SK-N-SH (cell line): ENCODE measurements around the gene MTHFD1L. TPM values are rescaled to one million over a fixed set of nuclear protein-coding genes. Genes with fewer than 3 reads are reported as not detected.

ENCODE experiments used
- CTCF ChIA-PET: fragments of 300-600, 350-600 bp; formaldehyde crosslinking; extraction: SDS; loops from one replicate; lab custom pipeline; 2021; lab: Yijun Ruan, JAX
- POLR2A ChIA-PET: fragments of 350-600 bp; sonication (Branson Sonifier 250); formaldehyde crosslinking; extraction: SDS; loops from one replicate; lab custom pipeline; 2020; ENCODE audit warnings: antibody characterized with exemption, inconsistent platforms; lab: Yijun Ruan, JAX
- DNase-seq: peaks from one replicate; pipeline ENCODE4 v3.0.0; 2012
- H2AFZ ChIP-seq: fragments of 200-600 bp; sonication (generic); 2 replicates; pipeline ENCODE4 v1.8.1; 2016; ENCODE audit warnings: antibody characterized with exemption, mild to moderate bottlenecking, low read depth
- H3F3A ChIP-seq: fragments of 200-600 bp; sonication (generic); replicated peaks from 2 replicates; pipeline ENCODE3; 2016; ENCODE audit warnings: antibody characterized with exemption, mild to moderate bottlenecking; ENCODE audit not compliant: insufficient read depth
- H3K27ac ChIP-seq, 2 experiments: fragments of 200-500 bp in 1 of 2; fragments of 200-600 bp in 1 of 2; sonication (Bioruptor generic) in 1 of 2; sonication (generic), shearing (Covaris generic) in 1 of 2; 2 replicates each; pipeline versions ENCODE4 v1.5.1 to v1.6.1; 2014 to 2016; ENCODE audit warnings: low read depth in 2 of 2, inconsistent platforms in 1 of 2, low read length in 1 of 2, mild to moderate bottlenecking in 1 of 2, mixed read lengths in 1 of 2
- H3K27me3 ChIP-seq: fragments of 200-600 bp; sonication (generic), shearing (Covaris generic); 2 replicates; pipeline ENCODE4 v1.6.1; 2016; ENCODE audit warnings: mixed run types; ENCODE audit not compliant: insufficient read depth
- H3K36me3 ChIP-seq, 2 experiments: fragments of 200-500 bp in 1 of 2; fragments of 200-600 bp in 1 of 2; sonication (Bioruptor generic) in 1 of 2; sonication (generic) in 1 of 2; replicated peaks in 1 of 2; 2 replicates each; pipeline versions ENCODE3 to v1.5.1; 2014 to 2016; ENCODE audit warnings: low read length in 1 of 2, mild to moderate bottlenecking in 1 of 2; ENCODE audit not compliant: insufficient read depth in 2 of 2, control insufficient read depth in 1 of 2
- H3K4me1 ChIP-seq, 2 experiments: fragments of 200-500 bp in 1 of 2; fragments of 200-600 bp in 1 of 2; sonication (Bioruptor generic) in 1 of 2; sonication (generic), shearing (Covaris generic) in 1 of 2; 2 replicates each; pipeline versions ENCODE4 v1.5.1 to v1.6.1; 2014 to 2016; ENCODE audit warnings: low read depth in 1 of 2, low read length in 1 of 2, mixed run types in 1 of 2; ENCODE audit not compliant: insufficient read depth in 2 of 2, control insufficient read depth in 1 of 2
- H3K4me2 ChIP-seq: fragments of 200-600 bp; sonication (generic), shearing (Covaris generic); 2 replicates; pipeline ENCODE4 v1.6.1; 2017; ENCODE audit warnings: mixed run types
- H3K4me3 ChIP-seq, 2 experiments: fragments of 200-500 bp in 1 of 2; fragments of 200-600 bp in 1 of 2; sonication (Bioruptor generic) in 1 of 2; sonication (generic), shearing (Covaris generic) in 1 of 2; 2 replicates each; pipeline versions ENCODE4 v1.5.1 to v1.8.1; 2014 to 2016; ENCODE audit warnings: low read depth in 2 of 2, inconsistent platforms in 1 of 2, low read length in 1 of 2, mild to moderate bottlenecking in 1 of 2, mixed read lengths in 1 of 2, moderate library complexity in 1 of 2
- H3K79me2 ChIP-seq: fragments of 200-600 bp; sonication (generic); 2 replicates; pipeline ENCODE4 v1.8.1; 2017; ENCODE audit warnings: mild to moderate bottlenecking; ENCODE audit not compliant: insufficient read depth
- H3K9ac ChIP-seq: fragments of 200-600 bp; sonication (generic); 2 replicates; pipeline ENCODE4 v1.6.1; 2017; ENCODE audit warnings: mixed run types
- H3K9me2 ChIP-seq: fragments of 200-600 bp; sonication (generic); 2 replicates; pipeline ENCODE4 v1.6.1; 2017; ENCODE audit warnings: mixed run types
- H3K9me3 ChIP-seq: fragments of 200-600 bp; sonication (generic); 2 replicates; pipeline ENCODE4 v1.6.1; 2017; ENCODE audit warnings: mixed run types, mild to moderate bottlenecking, moderate library complexity
- H4K20me1 ChIP-seq: fragments of 200-600 bp; sonication (generic); 2 replicates; pipeline ENCODE4 v1.6.1; 2017; ENCODE audit warnings: mild to moderate bottlenecking, mixed run types; ENCODE audit not compliant: insufficient read depth
- CHD2 ChIP-seq: fragments of 150-350 bp; IDR thresholded peaks from 2 replicates; pipeline ENCODE4 v1.6.1; 2018; ENCODE audit warnings: low read length; ENCODE audit not compliant: partially characterized antibody
- ELF1 ChIP-seq: IDR thresholded peaks from 2 replicates; pipeline ENCODE4 v1.4.0; 2012
- EP300 ChIP-seq, 2 experiments: IDR thresholded peaks; 2 replicates each; pipeline versions ENCODE4 v1.4.0 to v1.6.1; 2012; ENCODE audit warnings: borderline replicate concordance in 1 of 2, low read depth in 1 of 2, low read length in 1 of 2
- EZH2phosphoT487 ChIP-seq: fragments of 200-600 bp; sonication (generic); IDR thresholded peaks from 2 replicates; pipeline ENCODE4 v1.6.1; 2017; ENCODE audit warnings: low read depth, mixed run types, mild to moderate bottlenecking, antibody characterized with exemption, moderate library complexity, borderline replicate concordance
- FOSL2 ChIP-seq: IDR thresholded peaks from 2 replicates; pipeline ENCODE4 v1.4.0; 2012; ENCODE audit warnings: low read depth, mild to moderate bottlenecking, moderate library complexity, borderline replicate concordance
- FOXJ3 ChIP-seq: sonication (generic); formaldehyde crosslinking; IDR thresholded peaks from 2 replicates; pipeline ENCODE4 v1.5.1; 2020; ENCODE audit warnings: mild to moderate bottlenecking, missing genetic modification reagents
- FOXM1 ChIP-seq: IDR thresholded peaks from 2 replicates; pipeline ENCODE4 v1.4.0; 2012; ENCODE audit warnings: low read depth, mild to moderate bottlenecking
- GATA2 ChIP-seq: sonication (generic); formaldehyde crosslinking; IDR thresholded peaks from 2 replicates; pipeline ENCODE4 v1.5.0; 2020; ENCODE audit warnings: mild to moderate bottlenecking, missing genetic modification reagents
- IRF3 ChIP-seq: fragments of 150-350 bp; IDR thresholded peaks from 2 replicates; pipeline ENCODE4 v1.6.1; 2016; ENCODE audit warnings: mild to moderate bottlenecking, low read depth, low read length
- JUND ChIP-seq: IDR thresholded peaks from 2 replicates; pipeline ENCODE4 v1.4.0; 2012
- MXI1 ChIP-seq: IDR thresholded peaks from 2 replicates; pipeline ENCODE4 v1.6.1; 2012; ENCODE audit warnings: mild to moderate bottlenecking, low read depth, low read length, improper control_type of control experiment
- NFIC ChIP-seq: IDR thresholded peaks from 2 replicates; pipeline ENCODE4 v1.4.0; 2012; ENCODE audit warnings: borderline replicate concordance
- PBX3 ChIP-seq: IDR thresholded peaks from 2 replicates; pipeline ENCODE4; 2012
- RAD21 ChIP-seq: IDR thresholded peaks from 2 replicates; pipeline ENCODE4 v1.6.1; 2012; ENCODE audit warnings: mild to moderate bottlenecking, low read length
- RCOR1 ChIP-seq: fragments of 150-350 bp; IDR thresholded peaks from 2 replicates; pipeline ENCODE4 v1.6.1; 2017; ENCODE audit warnings: antibody characterized with exemption, low read length
- REST ChIP-seq: IDR thresholded peaks from 2 replicates; pipeline ENCODE4 v1.6.1; 2012; ENCODE audit warnings: mild to moderate bottlenecking, low read depth, low read length, moderate library complexity
- RFX5 ChIP-seq: IDR thresholded peaks from 2 replicates; pipeline ENCODE4 v1.6.1; 2012; ENCODE audit warnings: mild to moderate bottlenecking, improper control_type of control experiment, low read length
- RXRA ChIP-seq: IDR thresholded peaks from 2 replicates; pipeline ENCODE4 v1.4.0; 2012; ENCODE audit warnings: low read depth, mild to moderate bottlenecking, borderline replicate concordance
- SMC3 ChIP-seq: IDR thresholded peaks from 2 replicates; pipeline ENCODE4 v1.6.1; 2012; ENCODE audit warnings: low read depth, low read length, improper control_type of control experiment
- TAF1 ChIP-seq: IDR thresholded peaks from 2 replicates; pipeline ENCODE4 v1.6.1; 2012; ENCODE audit warnings: low read depth, mild to moderate bottlenecking, low read length, moderate library complexity, borderline replicate concordance
- TCF12 ChIP-seq: IDR thresholded peaks from 2 replicates; pipeline ENCODE4 v1.4.0; 2012
- USF2 ChIP-seq: fragments of 150-350 bp; IDR thresholded peaks from 2 replicates; pipeline ENCODE4 v1.6.1; 2017; ENCODE audit warnings: antibody characterized with exemption, low read length, low read depth, borderline replicate concordance
- YY1 ChIP-seq: IDR thresholded peaks from 2 replicates; pipeline ENCODE4 v1.4.0; 2012; ENCODE audit warnings: low read depth, mild to moderate bottlenecking
- ZBTB33 ChIP-seq: IDR thresholded peaks from 2 replicates; pipeline ENCODE4 v1.4.0; 2012; ENCODE audit warnings: low read depth, borderline replicate concordance
- WGBS: methylation state at CpG from one replicate; pipeline ENCODE4 v1.1.6; 2017; ENCODE audit warnings: low lambda C conversion rate; 5-methylcytosine and 5-hydroxymethylcytosine counted together
- polyA plus RNA-seq, 3 experiments: library from polyadenylated mRNA; depleted of rRNA; stranded (reverse); fragments of >200 nt; gene quantifications; 2 replicates each; pipeline ENCODE4 v1.2.3, GENCODE V29; 2012

Gene MTHFD1L
- polyA plus RNA-seq, 1 of the 3 experiments (the other 2 are of a cell fraction), result 37.0 TPM

- Histone ChIP-seq H3F3A (peaks cover 45% of the 10 kb centered on the region), H3K9me2 (no peaks in the 10 kb centered on the region), H3K9ac (peak overlapping the region; percentile 48), H3K4me3 (no peak overlapping the region), H3K9me3 (no peaks in the 10 kb centered on the region), H3K4me2 (peak overlapping the region; percentile 51; the same call in 1 of the 2 replicates), H3K4me1 (peaks cover 23 to 40% of the 10 kb centered on the region in 2 experiments), H4K20me1 (no peaks in the 10 kb centered on the region), H2AFZ (no peak overlapping the region), H3K27me3 (no peaks in the 10 kb centered on the region), H3K36me3 (peaks cover 0 to 14% of the 10 kb centered on the region in 2 experiments), H3K79me2 (peaks cover 22% of the 10 kb centered on the region; the same call in 1 of the 2 replicates), H3K27ac (peak overlapping the region; percentile 72 to 98)
- TF ChIP-seq YY1, result no peak
- no peak for TF ChIP-seq USF2
- TF ChIP-seq REST, result no peak
- TF ChIP-seq FOXJ3 (CRISPR knock-in tag), result peak; percentile 78
- TF ChIP-seq JUND, result no peak
- peak; percentile 40 for TF ChIP-seq CHD2
- peak; percentile 49 for TF ChIP-seq GATA2
- TF ChIP-seq EP300 (IDR thresholded peaks at IDR 0.05; ENCODE audit: borderline replicate concordance in 1 of 2, low read depth in 1 of 2, low read length in 1 of 2), result peak; percentile 41 to 84; a peak in 3 of 4 replicates
- no peak for TF ChIP-seq RFX5
- TF ChIP-seq EZH2phosphoT487, result no peak
- no peak for TF ChIP-seq FOSL2
- peak; percentile 58 for TF ChIP-seq NFIC
- peak; percentile 95 for TF ChIP-seq MXI1
- TF ChIP-seq ELF1, result no peak
- TF ChIP-seq RCOR1, result peak; percentile 91
- no peak for TF ChIP-seq IRF3
- TF ChIP-seq TAF1, result no peak
- no peak for TF ChIP-seq FOXM1
- TF ChIP-seq ZBTB33, result no peak
- peak; percentile 47; the same call in 1 of the 2 replicates for TF ChIP-seq TCF12
- TF ChIP-seq SMC3, result no peak
- TF ChIP-seq RXRA, result no peak
- peak; percentile 30; the same call in 1 of the 2 replicates for TF ChIP-seq PBX3
- TF ChIP-seq RAD21, result peak; percentile 20; the same call in 1 of the 2 replicates
- ChIA-PET POLR2A (interaction anchor here (0.9 kb wide), 1 partner anchor 13 kb away, joined by 3 read pairs; no protein-coding TSS in a partner anchor), CTCF (interaction anchor here (0.6 to 2.7 kb wide), 4 partner anchors 15 to 266 kb away, joined by 3 to 16 read pairs (median 4); no protein-coding TSS in a partner anchor)
- 33% methylated on average over 9 of the region's 9 CpGs for WGBS
- DNase-seq, result peak; percentile 71
Measured at GRCh38 chr6:151058021-151058733, 192.7 kb downstream of the MTHFD1L start.
